Endothelial cell (in vitro differentiated cells): ENCODE results near the gene HGF. TPM values are rescaled to one million over a fixed set of nuclear protein-coding genes. Genes with fewer than 3 reads are reported as not detected.

Experiments
- DNase-seq: peaks from one replicate; pipeline ENCODE4 v3.0.0; 2021; ENCODE audit warnings: low spot score
- H3K27ac Mint-ChIP-seq: one replicate; pipeline ENCODE4 v1.8.0; 2021; ENCODE audit warnings: mixed read lengths, inconsistent platforms; ENCODE audit not compliant: unreplicated experiment
- H3K27me3 Mint-ChIP-seq: one replicate; pipeline ENCODE4 v1.8.0; 2021; ENCODE audit warnings: mild to moderate bottlenecking, moderate library complexity, mixed read lengths, inconsistent platforms; ENCODE audit not compliant: unreplicated experiment
- H3K36me3 Mint-ChIP-seq: one replicate; pipeline ENCODE4 v1.8.0; 2021; ENCODE audit warnings: mild to moderate bottlenecking, low read depth, mixed read lengths, inconsistent platforms; ENCODE audit not compliant: unreplicated experiment
- H3K4me1 Mint-ChIP-seq: one replicate; pipeline ENCODE4 v1.8.0; 2021; ENCODE audit warnings: mild to moderate bottlenecking, mixed read lengths, inconsistent platforms; ENCODE audit not compliant: unreplicated experiment
- H3K4me3 Mint-ChIP-seq: one replicate; pipeline ENCODE4 v1.8.0; 2021; ENCODE audit warnings: mild to moderate bottlenecking, mixed read lengths, inconsistent platforms; ENCODE audit not compliant: unreplicated experiment
- H3K9me3 Mint-ChIP-seq: one replicate; pipeline ENCODE4 v1.8.0; 2021; ENCODE audit warnings: mixed read lengths, inconsistent platforms; ENCODE audit not compliant: unreplicated experiment
- total RNA-seq: library from RNA; stranded (reverse); fragmentation: NEBNext Ultra II Directional; extraction: Animal tissue kit (Norgen Biotek cat#: 25700); gene quantifications from one replicate; pipeline ENCODE4 v1.2.1, GENCODE V29; 2021; ENCODE audit not compliant: unreplicated experiment
- TF ChIP-seq, protein P1 (sequence below): fragments of 200-600 bp; sonication (generic); IDR thresholded peaks from one replicate; pipeline ENCODE4 v1.5.0; 2021; ENCODE audit warnings: antibody characterized with exemption; ENCODE audit not compliant: unreplicated experiment

The HGF gene
- total RNA-seq, 1 donor from 2014 or later = 0.82 TPM

DNA sequence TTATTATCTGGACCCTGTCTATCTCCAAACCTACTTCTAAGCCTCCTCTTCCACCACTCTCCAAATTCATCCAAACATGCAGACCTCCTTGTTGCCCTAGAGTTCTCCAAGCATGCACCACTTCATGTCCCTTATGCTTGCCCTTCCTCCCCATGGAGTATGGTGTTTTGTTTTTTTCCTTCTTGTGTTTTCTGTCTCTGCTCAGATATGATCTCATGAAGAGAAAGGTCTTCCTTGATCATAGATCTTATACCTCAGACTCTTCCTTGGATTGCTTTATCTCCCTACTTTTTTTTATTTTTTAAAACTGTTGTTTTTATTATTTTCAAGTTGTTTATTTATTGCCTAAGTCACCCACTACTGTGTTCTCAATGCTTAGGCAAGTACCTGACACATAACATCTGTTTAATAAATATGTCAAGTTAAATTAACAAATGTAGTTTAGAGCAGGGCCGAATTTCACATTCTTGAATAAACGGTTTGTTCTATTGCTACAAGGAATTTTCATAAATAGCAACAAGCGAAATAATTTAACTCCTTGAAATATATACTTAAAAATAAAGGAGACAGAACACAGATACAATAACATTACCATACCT lies 84.5 kb downstream of the HGF start:
- Mint-ChIP-seq H3K27ac (no peak overlapping the region), H3K27me3 (peaks cover 1% of the 10 kb centered on the region), H3K9me3 (no peaks in the 10 kb centered on the region), H3K4me1 (peaks cover 4% of the 10 kb centered on the region), H3K36me3 (no peaks in the 10 kb centered on the region), H3K4me3 (no peak overlapping the region)
- DNase-seq = no peak
- TF ChIP-seq, protein P1, sequence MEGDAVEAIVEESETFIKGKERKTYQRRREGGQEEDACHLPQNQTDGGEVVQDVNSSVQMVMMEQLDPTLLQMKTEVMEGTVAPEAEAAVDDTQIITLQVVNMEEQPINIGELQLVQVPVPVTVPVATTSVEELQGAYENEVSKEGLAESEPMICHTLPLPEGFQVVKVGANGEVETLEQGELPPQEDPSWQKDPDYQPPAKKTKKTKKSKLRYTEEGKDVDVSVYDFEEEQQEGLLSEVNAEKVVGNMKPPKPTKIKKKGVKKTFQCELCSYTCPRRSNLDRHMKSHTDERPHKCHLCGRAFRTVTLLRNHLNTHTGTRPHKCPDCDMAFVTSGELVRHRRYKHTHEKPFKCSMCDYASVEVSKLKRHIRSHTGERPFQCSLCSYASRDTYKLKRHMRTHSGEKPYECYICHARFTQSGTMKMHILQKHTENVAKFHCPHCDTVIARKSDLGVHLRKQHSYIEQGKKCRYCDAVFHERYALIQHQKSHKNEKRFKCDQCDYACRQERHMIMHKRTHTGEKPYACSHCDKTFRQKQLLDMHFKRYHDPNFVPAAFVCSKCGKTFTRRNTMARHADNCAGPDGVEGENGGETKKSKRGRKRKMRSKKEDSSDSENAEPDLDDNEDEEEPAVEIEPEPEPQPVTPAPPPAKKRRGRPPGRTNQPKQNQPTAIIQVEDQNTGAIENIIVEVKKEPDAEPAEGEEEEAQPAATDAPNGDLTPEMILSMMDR = no peak

DNA sequence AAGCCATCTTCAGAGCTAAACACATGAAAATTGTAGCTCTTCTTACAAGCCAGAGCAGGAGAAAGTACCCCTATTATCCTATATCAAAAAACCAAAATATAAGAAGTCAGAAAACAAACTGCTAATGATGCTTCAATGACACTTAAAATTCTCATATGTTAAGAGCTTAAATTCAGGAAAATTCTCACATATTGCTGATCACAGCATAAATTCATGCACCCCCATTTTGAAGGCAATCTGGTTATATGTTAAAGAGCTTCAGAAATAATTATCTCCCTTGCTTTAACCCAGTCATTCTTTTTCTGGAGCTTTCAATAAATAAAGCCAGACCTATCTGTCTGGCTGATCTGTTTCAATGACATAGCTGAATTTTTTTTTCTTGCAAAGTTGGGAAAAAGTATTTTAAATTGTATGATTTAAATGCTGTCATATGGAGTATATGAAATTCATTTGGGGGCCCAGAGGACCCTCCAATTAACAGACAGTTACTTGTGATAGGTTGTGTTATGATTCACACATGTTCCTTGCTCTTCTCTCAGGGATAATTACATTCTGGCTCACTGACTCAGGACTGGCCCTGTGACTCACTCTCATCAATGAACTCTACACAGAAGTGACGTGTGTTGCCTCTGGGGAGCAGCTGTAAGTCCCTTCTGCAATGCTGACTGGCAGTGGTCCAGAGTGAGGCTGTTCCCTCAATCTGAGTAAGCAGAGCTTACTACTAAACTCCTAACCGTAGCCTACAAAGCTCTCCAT lies 85.2 kb downstream of the HGF start:
- H3K9me3 Mint-ChIP-seq = no peaks in the 10 kb centered on the region
- DNase-seq = no peak
- peaks cover 4% of the 10 kb centered on the region for H3K4me1 Mint-ChIP-seq
- no peaks in the 10 kb centered on the region for H3K36me3 Mint-ChIP-seq
- peaks cover 1% of the 10 kb centered on the region for H3K27me3 Mint-ChIP-seq
- TF ChIP-seq, protein P1 = no peak
- no peak overlapping the region for H3K27ac Mint-ChIP-seq
- H3K4me3 Mint-ChIP-seq = no peak overlapping the region

GRCh38 chr7:81684033-81684432 lies 85.8 kb downstream of the HGF start:
- peaks cover 4% of the 10 kb centered on the region for H3K4me1 Mint-ChIP-seq
- H3K4me3 Mint-ChIP-seq = no peak overlapping the region
- DNase-seq = no peak
- TF ChIP-seq, protein P1 = no peak
- H3K9me3 Mint-ChIP-seq = no peaks in the 10 kb centered on the region
- H3K27me3 Mint-ChIP-seq = peaks cover 1% of the 10 kb centered on the region
- H3K36me3 Mint-ChIP-seq = no peaks in the 10 kb centered on the region
- H3K27ac Mint-ChIP-seq = no peak overlapping the region

GRCh38 chr7:81682873-81683272 lies 87.0 kb downstream of the HGF start:
- Mint-ChIP-seq H3K36me3 (no peaks in the 10 kb centered on the region), H3K27me3 (no peaks in the 10 kb centered on the region), H3K27ac (no peak overlapping the region), H3K4me1 (peaks cover 4% of the 10 kb centered on the region), H3K9me3 (no peaks in the 10 kb centered on the region), H3K4me3 (no peak overlapping the region)
- DNase-seq = no peak
- TF ChIP-seq, protein P1 = no peak

GRCh38 chr7:81680120-81680519 lies 89.7 kb downstream of the HGF start:
- Mint-ChIP-seq H3K27me3 (no peaks in the 10 kb centered on the region), H3K27ac (no peak overlapping the region), H3K9me3 (no peaks in the 10 kb centered on the region), H3K36me3 (no peaks in the 10 kb centered on the region), H3K4me1 (peaks cover 16% of the 10 kb centered on the region), H3K4me3 (no peak overlapping the region)
- no peak for DNase-seq
- TF ChIP-seq, protein P1 = no peak
